Measurements from ENCODE around the gene CTSO. TPM values are rescaled to one million over a fixed set of nuclear protein-coding genes. Genes with fewer than 3 reads are reported as not detected.

The CTSO gene
- total and polyA plus RNA-seq, 7 experiments from 2014 or later: 5.3 to 31.7 (median 13.7) TPM

DNA sequence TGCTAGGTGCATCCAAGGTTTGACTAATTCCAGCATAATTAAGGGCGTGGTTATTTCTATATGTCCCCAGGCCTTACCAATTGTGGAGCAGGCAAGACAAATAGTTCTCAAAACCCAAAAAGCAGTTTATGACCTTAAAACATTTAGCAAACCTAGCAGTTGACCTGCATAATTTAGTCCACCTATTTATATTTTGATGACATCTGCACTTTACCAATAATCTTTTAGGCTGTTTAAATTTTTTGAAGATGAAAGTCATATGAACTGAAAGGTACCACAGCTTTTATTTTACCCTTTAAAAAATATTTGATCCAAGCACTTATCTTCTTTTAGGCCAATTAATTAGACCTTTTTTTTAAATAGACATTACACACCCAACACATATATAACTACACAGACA, 77.8 kb downstream of the CTSO start:
- Mint-ChIP-seq H3K27me3 (peaks cover 0 to 16% (median 8%) of the 10 kb centered on the region in 5 donors), H3K36me3 (no peaks in the 10 kb centered on the region), H3K4me3 (no peak overlapping the region), H3K9me3 (peaks cover 0 to 29% (median 3%) of the 10 kb centered on the region in 11 donors), H3K4me1 (no peaks in the 10 kb centered on the region), H3K27ac (no peak overlapping the region)
- intact Hi-C loops (cut with micrococcal nuclease): no loop called here
- Histone ChIP-seq H3K4me1 (ENCODE audit: control insufficient read depth in 2 of 2, insufficient read depth in 2 of 2, low read length in 2 of 2) (no peaks in the 10 kb centered on the region), H3K4me3 (ENCODE audit: low read length) (no peak overlapping the region), H3K9me3 (ENCODE audit: control insufficient read depth in 2 of 3, low read length in 3 of 3) (no peaks in the 10 kb centered on the region), H3K36me3 (ENCODE audit: control insufficient read depth in 2 of 3, insufficient read depth in 3 of 3, low read length in 3 of 3) (no peaks in the 10 kb centered on the region), H3K27me3 (ENCODE audit: control insufficient read depth in 2 of 2, insufficient read depth in 2 of 2, low read length in 2 of 2) (no peaks in the 10 kb centered on the region), H3K27ac (ENCODE audit: low read depth, low read length) (no peak overlapping the region)
- ChIA-PET CTCF (no interaction called here), POLR2A (no interaction called here)
- DNase-seq (no peak), ATAC-seq (no peak)

Other genes with a start within 250 kb of the CTSO start
- 1 to 10 TPM in 1 of 5 experiments, under 1 TPM in 2, not detected in 2; 0.22 to 1.7 (median 0.29) TPM for gene GUCY1B1, start 194.8 kb downstream of the CTSO start, total RNA-seq
- not detected for gene GUCY1B1, start 194.8 kb downstream of the CTSO start, polyA plus RNA-seq
- gene ASIC5, start 87.6 kb downstream of the CTSO start, total RNA-seq: not detected
- gene ASIC5, start 87.6 kb downstream of the CTSO start, polyA plus RNA-seq: not detected
- gene TDO2, start 50.2 kb downstream of the CTSO start, total RNA-seq: not detected
- gene TDO2, start 50.2 kb downstream of the CTSO start, polyA plus RNA-seq: not detected

Measured in naive thymus-derived CD4-positive, alpha-beta T cell (primary cell).